ENCODE results near the gene CCSER1.
"Not testable (repeated sequence)": the region's sequence is repeated elsewhere in the genome, so short reads cannot be mapped to it uniquely, and the experiment has no call there.

The CCSER1 gene

GRCh38 chr4:90584051-90584450 lies 456.9 kb downstream of the CCSER1 start:
- no peak for DNase-seq

- DNase-seq = no peak
Observed at GRCh38 chr4:90585961-90586360, 458.8 kb downstream of the CCSER1 start.

- DNase-seq = no peak
Observed at GRCh38 chr4:90586799-90587198, 459.6 kb downstream of the CCSER1 start.

GRCh38 chr4:90597927-90598326 lies 470.7 kb downstream of the CCSER1 start:
- DNase-seq = no peak

GRCh38 chr4:90598741-90599140 lies 471.5 kb downstream of the CCSER1 start:
- DNase-seq = no peak

GRCh38 chr4:90602726-90603125 lies 475.5 kb downstream of the CCSER1 start:
- DNase-seq = no peak

- no peak for DNase-seq
Observed at GRCh38 chr4:90603540-90603939, 476.3 kb downstream of the CCSER1 start.

- DNase-seq = no peak
Observed at GRCh38 chr4:90606781-90607180, 479.6 kb downstream of the CCSER1 start.

GRCh38 chr4:90614371-90614770 lies 487.2 kb downstream of the CCSER1 start:
- DNase-seq = no peak

GRCh38 chr4:90621080-90621479 lies 493.9 kb downstream of the CCSER1 start:
- no peak for DNase-seq

- DNase-seq = no peak
Observed at GRCh38 chr4:90624781-90625180, 497.6 kb downstream of the CCSER1 start.

GRCh38 chr4:90641861-90642599 lies 514.8 kb downstream of the CCSER1 start:
- no peak for DNase-seq

GRCh38 chr4:90643156-90643555 lies 516.0 kb downstream of the CCSER1 start:
- DNase-seq = no peak

GRCh38 chr4:90648311-90648710 lies 521.1 kb downstream of the CCSER1 start:
- no peak for DNase-seq

GRCh38 chr4:90648791-90649190 lies 521.6 kb downstream of the CCSER1 start:
- no peak for DNase-seq

GRCh38 chr4:90660672-90661071 lies 533.5 kb downstream of the CCSER1 start:
- no peak for DNase-seq

GRCh38 chr4:90670183-90670582 lies 543.0 kb downstream of the CCSER1 start:
- DNase-seq = no peak

GRCh38 chr4:90689739-90690138 lies 562.5 kb downstream of the CCSER1 start:
- DNase-seq = no peak

GRCh38 chr4:90695411-90695810 lies 568.2 kb downstream of the CCSER1 start:
- no peak for DNase-seq

- not testable (repeated sequence) for DNase-seq
Observed at GRCh38 chr4:90705501-90705900, 578.3 kb downstream of the CCSER1 start.

GRCh38 chr4:90715242-90715641 lies 588.0 kb downstream of the CCSER1 start:
- no peak for DNase-seq

GRCh38 chr4:90718931-90719330 lies 591.7 kb downstream of the CCSER1 start:
- DNase-seq = no peak

GRCh38 chr4:90727938-90728337 lies 600.7 kb downstream of the CCSER1 start:
- DNase-seq = no peak

- no peak for DNase-seq
Observed at GRCh38 chr4:90730752-90731151, 603.6 kb downstream of the CCSER1 start.

GRCh38 chr4:90733211-90733610 lies 606.0 kb downstream of the CCSER1 start:
- no peak for DNase-seq
